PC-3 (cell line): ENCODE data around the gene CYP4F3.

Experiments
- CTCF ChIP-seq: fragments of 300-600 bp; sonication (generic); conservative IDR thresholded peaks from 2 replicates; pipeline ENCODE4 v1.5.1; 2017; ENCODE audit warnings: antibody characterized with exemption, low read depth, mild to moderate bottlenecking, low read length
- EZH2 ChIP-seq: fragments of 300-600 bp; sonication (generic); IDR thresholded peaks from one replicate; pipeline ENCODE4 v1.6.1; 2017; ENCODE audit warnings: antibody characterized with exemption, mild to moderate bottlenecking, low read length; ENCODE audit not compliant: unreplicated experiment
- EZH2phosphoT487 ChIP-seq: fragments of 300-600 bp; sonication (generic); IDR thresholded peaks from 2 replicates; pipeline ENCODE4 v1.6.1; 2018; ENCODE audit warnings: mild to moderate bottlenecking, antibody characterized with exemption, low read length, borderline replicate concordance

- TF ChIP-seq CTCF (no peak), EZH2 (no peak), EZH2phosphoT487 (no peak)
Observed at GRCh38 chr19:15595069-15595468, 45.6 kb upstream of the CYP4F3 start.
